COR-L47 (cell line): Measurements from ENCODE around the gene RAP1GAP2.
"Not testable (repeated sequence)": the region's sequence is repeated elsewhere in the genome, so short reads cannot be mapped to it uniquely, and the experiment has no call there.

ENCODE experiments used
- DNase-seq: peaks from one replicate; lab custom pipeline; 2025; lab: John Stamatoyannopoulos, UW

The RAP1GAP2 gene

DNA sequence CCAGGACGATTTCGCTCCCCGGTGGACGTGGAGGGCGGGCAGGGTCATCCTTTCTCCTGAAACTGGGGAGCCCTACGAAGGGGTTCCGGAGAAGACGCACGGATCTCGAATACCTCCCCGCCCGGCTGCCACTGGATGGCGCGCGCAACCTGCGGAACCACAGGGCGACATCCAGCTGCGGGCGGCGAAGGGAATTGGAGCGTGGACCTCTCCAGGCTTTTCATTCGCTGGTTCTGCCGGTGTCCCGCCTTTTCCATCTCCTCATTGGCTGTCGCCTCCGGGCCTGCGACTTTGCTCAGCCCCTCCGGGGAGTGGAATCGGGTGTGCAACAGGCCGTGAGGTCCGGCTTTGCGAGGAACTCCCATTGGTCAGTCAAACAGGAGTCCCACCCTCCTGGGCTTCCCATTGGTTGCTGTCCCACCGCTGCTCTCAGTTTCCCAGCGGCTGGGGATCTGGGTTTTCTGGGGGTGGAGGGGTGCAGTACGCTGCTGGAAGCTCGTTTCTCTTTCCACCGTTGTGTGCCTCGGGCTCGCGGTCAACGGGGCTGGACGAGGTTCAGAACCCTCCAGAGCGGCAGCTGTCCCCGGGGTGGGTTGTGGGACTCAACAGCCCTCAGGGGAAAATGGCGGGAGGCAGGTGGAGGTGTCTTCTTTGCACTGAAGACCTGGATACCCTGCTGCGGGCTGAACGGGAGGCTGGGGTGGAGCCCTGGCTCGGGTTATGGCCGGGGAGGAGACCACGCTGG is 252.7 kb downstream of the RAP1GAP2 start:
- peak; percentile 92 for DNase-seq

DNA sequence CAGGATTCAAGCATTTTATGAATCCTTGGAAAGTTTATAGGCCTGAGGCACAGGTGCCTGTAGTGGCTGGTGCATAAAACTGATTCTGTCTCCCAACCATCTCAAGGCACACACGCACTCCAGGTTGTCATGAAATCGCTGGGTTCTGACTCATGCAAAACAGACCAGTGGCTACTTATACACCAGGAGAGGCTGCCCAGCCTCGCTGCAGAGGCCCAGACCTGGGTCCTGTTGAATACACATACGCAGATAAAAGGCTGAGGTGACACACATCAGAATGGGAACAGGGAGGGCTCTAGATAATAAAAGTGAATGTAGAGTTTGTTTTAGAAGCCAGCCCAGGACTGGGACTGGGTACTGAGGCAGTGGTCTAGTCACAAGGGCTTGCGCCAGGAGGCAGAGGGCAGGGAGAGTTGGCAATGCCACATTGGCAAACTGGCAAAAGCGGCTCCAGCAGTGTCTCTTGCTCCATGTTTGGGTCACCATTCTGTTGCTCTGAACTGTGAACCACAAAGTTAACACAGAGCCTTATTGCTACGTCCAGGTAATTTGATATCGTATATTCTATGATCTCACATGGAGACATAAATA is 253.6 kb downstream of the RAP1GAP2 start:
- no peak for DNase-seq

DNA sequence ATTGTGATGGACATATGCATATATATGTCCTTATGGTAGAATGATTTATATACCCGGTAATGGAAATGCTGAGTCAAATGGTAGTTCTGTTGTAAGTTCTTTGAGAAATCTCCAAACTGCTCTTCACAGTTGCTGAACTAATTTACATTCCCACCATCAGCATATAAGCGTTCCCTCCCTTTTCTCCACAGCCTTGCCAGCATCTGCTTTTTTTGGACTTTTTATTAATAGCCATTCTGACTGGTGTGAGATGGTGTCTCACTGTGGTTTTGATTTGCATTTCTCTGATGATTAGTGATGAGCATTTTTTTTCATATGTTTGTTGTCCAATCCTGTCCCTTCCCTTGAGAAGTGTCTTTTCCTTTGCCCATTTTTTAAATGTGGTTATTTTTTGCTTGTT is 258.6 kb downstream of the RAP1GAP2 start:
- DNase-seq: not testable (repeated sequence)

DNA sequence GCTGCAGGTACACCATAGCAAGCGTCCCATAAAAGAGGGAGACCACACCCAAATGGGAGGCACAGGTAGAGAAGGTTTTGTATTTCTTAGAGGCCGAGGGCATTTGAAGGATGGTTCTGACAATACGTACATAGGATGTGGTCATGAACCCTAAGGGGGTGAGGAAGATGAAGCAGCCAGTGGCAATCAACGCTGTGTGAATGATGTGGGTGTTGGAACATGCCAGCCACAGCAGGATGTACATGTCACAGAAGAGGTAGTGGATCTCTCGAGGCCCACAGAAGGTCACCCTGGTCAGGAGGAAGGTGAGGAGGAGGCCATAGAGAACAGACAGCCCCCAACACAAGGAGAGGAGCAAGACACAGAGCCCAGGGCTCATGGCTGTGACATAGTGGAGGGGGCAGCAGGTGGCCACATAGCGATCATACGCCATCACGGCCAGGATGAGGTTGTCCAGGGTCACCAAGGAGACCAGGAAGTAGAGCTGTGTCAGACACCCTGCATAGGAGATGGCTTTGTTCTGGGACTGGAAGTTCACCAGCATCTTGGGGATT is 266.7 kb downstream of the RAP1GAP2 start:
- not testable (repeated sequence) for DNase-seq

DNA sequence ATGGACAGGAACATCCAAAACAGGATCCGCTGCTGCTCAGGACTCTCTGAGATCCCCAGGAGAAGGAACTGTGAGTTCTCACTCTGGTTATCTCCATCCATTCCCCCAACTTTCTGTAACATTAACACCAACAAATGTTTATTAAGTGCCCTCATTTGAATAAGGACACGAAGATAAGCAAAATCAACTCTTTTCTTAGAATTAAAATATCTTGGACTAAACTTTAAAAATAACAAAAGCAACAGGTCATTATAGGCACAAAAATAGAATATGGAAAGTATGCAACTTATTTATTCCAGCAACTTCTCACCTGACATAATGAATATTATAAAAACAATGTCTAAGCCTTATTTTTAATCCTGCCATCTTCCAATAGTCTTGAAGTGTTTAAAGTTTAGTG is 267.3 kb downstream of the RAP1GAP2 start, which contains the start of gene OR1D5:
Gene OR1D5 (minus strand): TSS at position 101 of the 400 bp plus-strand sequence. CDS start 0 bp downstream, at position 101.
- DNase-seq: not testable (repeated sequence)

DNA sequence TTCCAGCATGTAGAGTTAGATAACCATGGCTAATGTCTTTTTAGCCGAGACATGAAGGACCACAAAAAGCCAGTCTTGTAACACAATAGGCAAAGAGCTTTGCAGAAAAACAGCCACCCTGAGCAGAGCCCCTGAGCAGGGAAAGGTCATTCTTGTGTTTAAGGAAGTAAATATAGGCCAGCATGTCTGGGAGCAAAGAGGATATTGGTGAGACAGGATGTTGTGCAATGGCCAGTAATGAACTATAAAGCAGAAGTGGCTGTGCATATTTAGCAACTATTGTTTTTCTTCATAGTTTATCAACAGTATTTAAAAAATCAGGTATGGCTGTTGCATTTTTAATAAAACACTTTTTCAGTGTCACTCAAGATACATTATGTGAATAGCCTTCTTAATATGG is 269.0 kb downstream of the RAP1GAP2 start:
- DNase-seq: not testable (repeated sequence)

DNA sequence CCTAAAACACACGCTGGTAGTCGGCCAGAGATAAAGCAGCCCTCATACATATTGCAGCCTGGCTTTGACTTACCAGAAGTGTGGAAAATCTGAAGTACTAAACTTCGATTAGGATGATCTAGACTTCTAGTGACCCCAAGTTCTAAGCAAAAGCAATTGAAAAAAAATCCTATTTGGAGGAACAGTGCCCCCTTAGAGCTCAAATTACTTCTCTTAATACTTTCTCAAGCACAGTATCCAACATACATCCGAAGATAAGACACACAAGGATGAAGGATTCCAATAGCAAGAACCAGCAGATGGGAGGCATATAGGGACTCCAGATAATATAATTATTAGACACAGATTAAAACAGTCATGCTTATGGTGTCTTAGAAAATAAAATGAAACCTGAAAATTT is 277.6 kb downstream of the RAP1GAP2 start:
- not testable (repeated sequence) for DNase-seq
